Measurements from ENCODE around the gene ATXN2. TPM values are rescaled to one million over a fixed set of nuclear protein-coding genes. Genes with fewer than 3 reads are reported as not detected.

The ATXN2 gene
- total RNA-seq, 1 donor from 2014 or later = 69.4 TPM

GRCh38 chr12:111441107-111441928 is 157.8 kb downstream of the ATXN2 start:
- peaks cover 38% of the 10 kb centered on the region for H3K36me3 Mint-ChIP-seq (ENCODE audit: low read depth, unreplicated experiment)
- no peak for DNase-seq (ENCODE audit: low spot score)
- TF ChIP-seq CTCF (IDR thresholded peaks at IDR 0.05; ENCODE audit: unreplicated experiment) = no peak

GRCh38 chr12:111440631-111441030 is 158.5 kb downstream of the ATXN2 start:
- Mint-ChIP-seq H3K4me3 (ENCODE audit: unreplicated experiment) (peak overlapping the region; percentile 32), H3K4me1 (ENCODE audit: unreplicated experiment) (peaks cover 79% of the 10 kb centered on the region), H3K9me3 (ENCODE audit: unreplicated experiment) (no peaks in the 10 kb centered on the region), H3K36me3 (ENCODE audit: low read depth, unreplicated experiment) (peaks cover 40% of the 10 kb centered on the region), H3K27me3 (ENCODE audit: unreplicated experiment) (peaks cover 24% of the 10 kb centered on the region), H3K27ac (ENCODE audit: unreplicated experiment) (peak overlapping the region; percentile 77)
- TF ChIP-seq CTCF (IDR thresholded peaks at IDR 0.05; ENCODE audit: unreplicated experiment) = no peak
- DNase-seq (ENCODE audit: low spot score) = no peak

More at GRCh38 chr12:111441107-111441928, 157.8 kb downstream of the ATXN2 start:
- Mint-ChIP-seq H3K4me1 (ENCODE audit: unreplicated experiment) (peaks cover 79% of the 10 kb centered on the region), H3K4me3 (ENCODE audit: unreplicated experiment) (peak overlapping the region; percentile 32), H3K27me3 (ENCODE audit: unreplicated experiment) (peaks cover 27% of the 10 kb centered on the region), H3K27ac (ENCODE audit: unreplicated experiment) (no peak overlapping the region), H3K9me3 (ENCODE audit: unreplicated experiment) (no peaks in the 10 kb centered on the region)

GRCh38 chr12:111440152-111440551 is 159.0 kb downstream of the ATXN2 start:
- H3K27ac Mint-ChIP-seq (ENCODE audit: unreplicated experiment) = peak overlapping the region; percentile 77
- peaks cover 24% of the 10 kb centered on the region for H3K27me3 Mint-ChIP-seq (ENCODE audit: unreplicated experiment)
- no peak for TF ChIP-seq CTCF (IDR thresholded peaks at IDR 0.05; ENCODE audit: unreplicated experiment)
- H3K9me3 Mint-ChIP-seq (ENCODE audit: unreplicated experiment) = no peaks in the 10 kb centered on the region
- peaks cover 40% of the 10 kb centered on the region for H3K36me3 Mint-ChIP-seq (ENCODE audit: low read depth, unreplicated experiment)
- peaks cover 80% of the 10 kb centered on the region for H3K4me1 Mint-ChIP-seq (ENCODE audit: unreplicated experiment)
- H3K4me3 Mint-ChIP-seq (ENCODE audit: unreplicated experiment) = peak overlapping the region; percentile 32
- no peak for DNase-seq (ENCODE audit: low spot score)

- TF ChIP-seq CTCF (IDR thresholded peaks at IDR 0.05; ENCODE audit: unreplicated experiment) = no peak
- H3K36me3 Mint-ChIP-seq (ENCODE audit: low read depth, unreplicated experiment) = peaks cover 40% of the 10 kb centered on the region
- DNase-seq (ENCODE audit: low spot score) = no peak
- peaks cover 78% of the 10 kb centered on the region for H3K4me1 Mint-ChIP-seq (ENCODE audit: unreplicated experiment)
- H3K4me3 Mint-ChIP-seq (ENCODE audit: unreplicated experiment) = no peak overlapping the region
- peaks cover 22% of the 10 kb centered on the region for H3K27me3 Mint-ChIP-seq (ENCODE audit: unreplicated experiment)
- peak overlapping the region; percentile 77 for H3K27ac Mint-ChIP-seq (ENCODE audit: unreplicated experiment)
- no peaks in the 10 kb centered on the region for H3K9me3 Mint-ChIP-seq (ENCODE audit: unreplicated experiment)
These were observed 159.4 kb downstream of the ATXN2 start for GRCh38 chr12:111439657-111440151.

- peaks cover 15% of the 10 kb centered on the region for H3K27me3 Mint-ChIP-seq (ENCODE audit: unreplicated experiment)
- DNase-seq (ENCODE audit: low spot score) = peak; percentile 4
- no peak for TF ChIP-seq CTCF (IDR thresholded peaks at IDR 0.05; ENCODE audit: unreplicated experiment)
- no peaks in the 10 kb centered on the region for H3K9me3 Mint-ChIP-seq (ENCODE audit: unreplicated experiment)
- H3K27ac Mint-ChIP-seq (ENCODE audit: unreplicated experiment) = peak overlapping the region; percentile 89
- peaks cover 40% of the 10 kb centered on the region for H3K36me3 Mint-ChIP-seq (ENCODE audit: low read depth, unreplicated experiment)
- H3K4me3 Mint-ChIP-seq (ENCODE audit: unreplicated experiment) = peak overlapping the region; percentile 66
- H3K4me1 Mint-ChIP-seq (ENCODE audit: unreplicated experiment) = peaks cover 77% of the 10 kb centered on the region
These were observed 160.6 kb downstream of the ATXN2 start for GRCh38 chr12:111438481-111438880.

All from endothelial cell (in vitro differentiated cells).